Activated CD8-positive, alpha-beta memory T cell treated with anti-CD3 and anti-CD28 coated beads for 1 hour (primary cell): Measurements from ENCODE around the gene CNGA3.
"Not testable (repeated sequence)": the region's sequence is repeated elsewhere in the genome, so short reads cannot be mapped to it uniquely, and the experiment has no call there.

Experiments
- DNase-seq, 2 donors: peaks; one replicate each; pipeline ENCODE4 v3.0.0-alpha.2; 2020; ENCODE audit warnings: low read depth in 1 of 2; ENCODE audit errors: extremely low read depth in 1 of 2

CNGA3 gene

GRCh38 chr2:98395977-98396376, 49.7 kb downstream of the CNGA3 start:
- DNase-seq, result no peak

GRCh38 chr2:98396745-98397355, 50.6 kb downstream of the CNGA3 start:
- no peak for DNase-seq

GRCh38 chr2:98399140-98399539, 52.9 kb downstream of the CNGA3 start:
- DNase-seq, result no peak

DNA sequence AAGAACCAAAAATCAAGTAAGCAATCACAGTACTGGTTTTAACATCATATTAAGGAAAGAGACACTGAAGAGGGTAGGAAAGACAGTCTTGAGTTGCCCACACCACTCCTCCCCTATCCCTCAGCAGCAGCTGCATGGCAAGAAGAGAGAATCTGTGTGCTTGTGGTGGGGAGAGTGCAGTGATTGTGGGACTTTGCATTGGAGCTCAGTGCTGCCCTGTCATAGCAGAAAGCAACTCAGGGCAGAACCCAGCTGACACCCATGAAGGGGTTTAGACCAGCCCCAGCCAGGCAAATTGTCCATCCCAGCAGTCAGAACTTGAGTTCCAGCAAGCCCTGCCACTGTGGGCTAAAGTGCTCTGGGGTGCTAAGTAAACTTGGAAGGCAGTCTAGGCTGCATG, 57.6 kb downstream of the CNGA3 start:
- no peak for DNase-seq

DNA sequence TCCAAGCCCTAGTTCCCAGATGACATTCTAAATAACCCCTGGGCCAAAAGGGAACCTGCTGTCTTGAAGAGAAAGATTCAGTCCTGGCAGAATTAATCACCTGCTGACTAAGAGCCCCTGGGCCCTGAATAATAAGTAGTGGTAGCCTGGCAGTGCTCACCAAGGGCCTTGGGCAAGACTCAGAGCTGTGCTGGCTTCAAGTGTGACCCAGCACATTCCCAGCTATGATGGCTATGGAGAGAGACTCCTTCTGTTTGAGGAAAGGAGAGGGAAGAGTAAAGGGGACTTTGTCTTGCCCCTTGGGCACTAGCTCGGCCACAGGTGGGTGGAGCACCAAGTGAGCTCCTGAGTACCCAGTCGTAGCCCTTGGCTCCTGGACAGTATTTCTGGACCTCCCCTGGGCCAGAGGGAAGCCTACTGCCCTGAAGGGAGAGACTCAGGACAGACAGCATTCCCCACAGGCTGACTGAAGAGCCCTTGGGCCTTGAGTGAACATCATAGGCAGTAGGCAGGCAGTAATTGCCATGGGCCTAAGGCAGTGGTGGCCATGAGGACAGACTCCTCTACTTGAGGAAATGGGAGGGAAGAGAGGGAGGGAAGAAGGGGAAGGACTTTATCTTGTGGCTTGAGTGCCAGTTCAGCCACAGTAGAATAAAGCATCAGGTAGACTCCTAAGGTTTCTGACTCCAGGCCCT, 58.4 kb downstream of the CNGA3 start:
- no peak for DNase-seq

DNA sequence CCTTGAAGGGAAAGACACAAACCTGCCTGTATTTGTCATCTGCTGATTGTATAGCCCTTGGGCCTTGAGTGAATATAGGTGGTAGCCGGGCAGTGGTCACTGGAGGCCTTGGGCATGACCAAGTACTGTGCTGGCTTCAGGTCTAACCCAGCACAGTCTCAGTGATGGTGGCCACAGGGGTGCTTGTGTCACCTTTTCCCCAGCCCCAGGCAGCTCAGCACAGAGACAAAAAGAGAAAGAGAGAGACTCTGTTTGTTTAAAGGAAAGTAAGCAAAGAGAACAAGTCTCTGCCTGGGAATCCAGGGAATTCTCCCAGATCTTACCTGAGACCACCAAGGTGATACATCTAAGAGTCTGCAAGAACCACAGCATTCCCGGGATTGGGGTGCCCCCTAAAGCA, 59.0 kb downstream of the CNGA3 start:
- no peak for DNase-seq

DNA sequence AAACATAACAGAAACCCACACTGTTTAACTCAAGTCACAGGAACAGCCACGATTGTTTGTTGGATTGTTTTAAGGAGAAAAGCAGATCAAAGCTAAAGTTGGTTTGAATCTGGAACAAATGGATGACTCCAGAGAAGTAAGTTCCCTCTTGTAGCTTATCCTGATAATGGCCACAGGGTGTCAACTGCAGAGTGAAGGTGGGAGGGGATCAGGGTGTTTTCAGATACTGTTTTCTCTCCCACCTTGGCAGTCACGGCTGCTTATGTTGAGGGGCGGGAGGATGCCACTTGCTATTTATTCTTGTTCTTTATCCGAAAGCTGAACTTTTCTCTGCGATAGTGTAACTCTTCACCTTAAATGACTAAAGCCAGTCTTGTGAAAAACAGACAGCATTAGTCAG, 61.9 kb downstream of the CNGA3 start:
- no peak for DNase-seq

DNA sequence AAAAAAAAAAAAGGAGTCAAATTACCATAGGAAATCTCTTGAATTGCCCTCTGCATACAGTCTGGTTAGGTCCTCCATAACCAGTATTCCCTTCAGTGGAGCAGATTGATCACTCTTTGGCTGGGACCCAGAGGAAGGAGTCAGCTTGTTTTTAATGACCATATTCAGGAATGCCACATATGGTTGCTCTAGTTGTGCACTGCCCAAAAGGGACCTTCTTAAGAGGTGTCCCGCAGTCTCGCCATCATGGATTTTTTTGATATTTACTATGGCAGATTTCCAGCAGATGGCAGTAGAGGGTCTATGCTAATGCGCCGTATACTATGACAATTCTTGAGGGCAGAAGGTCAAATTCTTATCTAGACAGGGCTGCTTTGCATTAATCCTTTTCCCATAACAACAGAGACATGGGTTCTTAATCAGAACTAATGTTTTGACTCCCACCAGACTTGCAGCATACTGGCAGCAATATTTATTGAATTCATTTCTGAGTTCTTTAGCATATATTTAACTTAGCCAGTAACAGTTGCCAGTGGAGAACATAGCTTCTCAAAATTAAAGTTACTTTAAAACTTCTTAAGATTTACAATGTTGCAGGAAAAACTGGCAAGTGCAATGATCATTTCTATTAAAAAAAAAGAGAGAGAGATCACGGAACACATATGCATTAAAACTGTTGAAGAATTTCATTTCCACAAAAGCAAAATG, 66.6 kb downstream of the CNGA3 start:
- peak; percentile 2 to 23 for DNase-seq

- not testable (repeated sequence) for DNase-seq
These were observed 68.0 kb downstream of the CNGA3 start for GRCh38 chr2:98414246-98414645.

GRCh38 chr2:98415719-98416248, 69.5 kb downstream of the CNGA3 start:
- DNase-seq, result not testable (repeated sequence)

DNA sequence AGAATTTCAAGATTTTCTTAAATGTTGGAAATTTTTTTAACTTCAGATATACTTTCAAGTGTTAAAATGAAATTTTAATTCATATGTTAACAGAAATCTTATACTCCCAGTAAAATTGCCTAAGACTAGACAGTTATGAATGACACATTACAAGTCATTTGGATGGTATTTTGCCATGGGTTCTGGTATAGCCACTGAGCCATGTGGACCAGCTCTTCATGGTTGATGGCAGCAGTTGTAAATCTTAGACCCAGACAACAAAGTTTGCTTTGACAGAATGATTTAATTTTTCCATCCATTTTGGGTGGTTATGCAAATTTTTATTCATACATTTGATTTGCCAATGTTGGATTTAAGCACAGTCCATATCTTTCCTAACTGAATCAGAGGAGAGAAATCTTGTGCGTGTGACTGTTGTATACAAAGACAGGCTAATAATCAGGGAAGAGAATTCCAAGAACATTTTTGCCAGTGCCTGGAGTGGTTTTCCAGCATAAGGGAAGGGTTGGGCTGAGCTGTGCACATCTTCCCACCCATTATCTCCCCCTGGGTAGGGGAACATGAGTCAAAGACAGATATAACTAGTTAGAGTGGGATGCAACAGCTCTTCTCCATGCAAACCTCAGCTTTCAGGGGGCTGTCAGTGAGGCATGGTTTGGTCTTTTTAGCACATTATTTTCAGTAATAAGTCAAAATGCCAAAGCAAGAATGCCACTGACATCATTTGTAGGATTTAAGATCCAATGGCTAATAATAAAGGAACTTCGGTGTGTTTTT, 70.3 kb downstream of the CNGA3 start:
- DNase-seq, result no peak

GRCh38 chr2:98419544-98419943, 73.3 kb downstream of the CNGA3 start:
- DNase-seq, result no peak

DNA sequence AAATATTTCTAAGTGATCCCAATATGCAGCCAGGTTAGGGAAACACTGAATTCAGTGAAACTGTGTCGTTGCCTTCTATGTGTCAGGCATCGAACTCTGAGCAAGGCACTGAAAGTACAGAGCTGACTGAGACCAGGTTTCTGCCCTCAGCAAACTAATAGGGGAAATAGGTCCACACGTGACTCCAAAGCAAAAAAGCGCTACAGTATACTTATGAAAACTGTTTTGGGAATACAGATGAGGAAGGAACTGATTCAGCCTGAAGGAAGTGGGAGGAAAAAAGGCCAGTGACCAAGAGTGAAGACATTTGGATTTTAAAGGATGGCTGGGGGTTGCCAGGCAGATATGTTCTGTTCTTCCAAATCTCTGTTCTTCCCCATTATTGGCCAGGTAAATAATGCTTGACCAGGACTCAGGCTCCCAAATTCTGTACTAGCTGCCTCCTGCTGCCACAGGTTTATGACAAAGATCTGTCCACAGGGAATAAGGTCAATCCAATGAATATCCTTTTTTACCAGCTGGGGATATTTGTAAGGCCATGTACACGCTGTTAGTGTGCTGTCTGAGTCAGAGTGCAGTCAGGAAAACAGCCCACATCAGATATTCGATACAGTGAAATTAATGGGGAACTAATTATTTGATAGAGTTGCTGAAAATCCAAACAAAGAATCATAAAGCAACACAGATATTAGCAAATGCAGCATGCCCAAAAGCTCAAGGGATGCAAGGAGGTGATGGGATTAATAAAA, 73.9 kb downstream of the CNGA3 start:
- no peak for DNase-seq

- no peak for DNase-seq
These were observed 76.2 kb downstream of the CNGA3 start for GRCh38 chr2:98422449-98422848.

GRCh38 chr2:98426771-98427170, 80.5 kb downstream of the CNGA3 start:
- no peak for DNase-seq

DNA sequence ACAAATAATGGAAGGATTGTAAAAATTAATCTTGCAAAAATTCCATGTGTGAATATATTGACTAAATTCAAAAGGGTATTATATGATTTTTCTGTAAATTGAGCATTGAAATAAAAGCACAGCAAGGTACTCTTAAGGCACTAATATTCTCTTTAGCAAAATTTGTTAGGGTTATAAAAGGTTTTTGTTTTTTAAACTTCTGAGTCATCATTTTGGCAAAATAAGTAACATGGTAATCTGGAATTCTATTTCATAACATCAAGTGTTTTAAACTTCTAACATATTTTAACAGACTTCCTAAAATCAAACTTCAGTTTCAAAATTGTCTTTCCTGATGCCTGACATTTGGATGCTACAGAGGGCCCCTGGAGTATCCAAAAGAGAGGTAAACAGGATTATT, 85.9 kb downstream of the CNGA3 start:
- DNase-seq, result no peak

DNA sequence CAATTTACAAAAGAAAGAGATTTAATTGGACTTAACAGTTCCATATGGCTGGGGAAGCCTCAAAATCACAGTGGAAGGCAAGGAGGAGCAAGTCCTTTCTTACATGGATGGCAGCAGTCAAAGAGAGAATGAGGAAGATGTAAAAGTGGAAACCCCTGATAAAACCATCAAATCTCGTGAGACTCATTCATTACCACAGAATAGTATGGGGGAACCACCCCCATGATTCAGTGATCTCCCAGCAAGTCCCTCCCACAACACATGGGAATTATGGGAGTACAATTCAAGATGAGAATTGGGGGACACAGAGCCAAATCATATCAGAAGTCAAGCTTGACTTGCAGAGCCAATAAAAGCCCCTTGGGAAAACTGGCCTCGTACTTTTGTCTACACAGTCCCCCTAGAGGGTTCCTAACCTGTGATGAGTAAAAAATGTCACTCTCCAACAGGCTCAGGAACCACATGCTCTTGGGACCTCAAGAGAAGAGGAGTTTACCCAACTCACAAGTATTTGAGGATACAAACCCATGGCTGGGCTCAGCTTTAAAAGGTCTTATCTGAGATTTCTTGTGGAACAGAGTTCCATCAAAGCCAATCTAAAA, 87.2 kb downstream of the CNGA3 start:
- no peak for DNase-seq

DNA sequence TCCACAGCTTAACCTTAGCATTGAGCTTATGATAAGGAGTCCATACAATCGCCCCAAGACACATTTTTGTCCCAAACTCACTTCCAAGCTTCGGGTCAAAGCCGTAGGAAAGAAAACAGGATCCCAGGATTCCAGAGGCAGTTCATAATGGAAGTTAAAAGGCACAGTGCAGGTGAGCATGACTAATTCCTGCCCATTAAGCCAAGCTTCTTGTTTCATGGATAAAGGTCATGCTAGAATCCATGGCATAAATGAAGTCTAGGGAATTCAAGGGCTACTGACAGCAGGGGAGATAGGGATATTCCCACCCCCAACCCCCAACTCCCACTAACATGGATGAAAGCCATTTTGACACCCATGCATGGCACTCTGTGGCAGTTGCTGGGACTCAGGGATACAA, 88.2 kb downstream of the CNGA3 start:
- no peak for DNase-seq

- not testable (repeated sequence) for DNase-seq
These were observed 89.4 kb downstream of the CNGA3 start for GRCh38 chr2:98435670-98436069.

DNA sequence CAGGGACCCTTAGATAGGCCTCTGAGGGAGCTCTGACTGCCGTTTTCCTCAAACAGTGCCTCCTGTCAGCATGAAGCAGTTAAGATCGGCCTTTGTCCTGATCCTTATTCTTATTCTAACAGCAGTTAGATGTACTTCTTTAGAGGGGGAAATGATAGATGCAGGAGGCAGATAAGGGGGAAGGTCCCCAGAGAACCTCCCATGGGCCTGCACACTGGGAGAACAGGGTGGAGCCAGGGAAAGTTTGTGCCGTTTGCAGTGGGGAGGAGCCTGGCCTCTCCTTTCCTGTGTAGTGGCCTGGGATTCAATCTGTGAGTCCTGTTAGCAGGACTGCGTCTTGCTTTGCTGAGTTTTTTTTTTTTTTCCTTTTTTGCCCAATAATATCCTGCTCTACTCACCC, 90.5 kb downstream of the CNGA3 start:
- no peak for DNase-seq
